HG03342 (cell line): ENCODE results near the gene PAXX.

Source experiments
- ATAC-seq: cut with Tn5 transposase; IDR thresholded peaks from one replicate; pipeline ENCODE4 v1.9.1; 2021; ENCODE audit warnings: mild to moderate bottlenecking, moderate library complexity; ENCODE audit not compliant: unreplicated experiment

The PAXX gene

GRCh38 chr9:136952876-136953770, 39.1 kb upstream of the PAXX start:
- ATAC-seq: no peak

- ATAC-seq: no peak
Measured at GRCh38 chr9:136953771-136954269, 38.4 kb upstream of the PAXX start.

GRCh38 chr9:136954270-136955083, 37.7 kb upstream of the PAXX start:
- ATAC-seq: no peak

- ATAC-seq: no peak
Measured at GRCh38 chr9:136955202-136955942, 36.9 kb upstream of the PAXX start.

GRCh38 chr9:136955943-136956335, 36.3 kb upstream of the PAXX start:
- ATAC-seq: no peak

- no peak for ATAC-seq
Measured at GRCh38 chr9:136956604-136957003, 35.6 kb upstream of the PAXX start.

- no peak for ATAC-seq
Measured at GRCh38 chr9:136957461-136957860, 34.8 kb upstream of the PAXX start.

- ATAC-seq: no peak
Measured at GRCh38 chr9:136957901-136958300, 34.3 kb upstream of the PAXX start.

GRCh38 chr9:136958473-136958872, 33.7 kb upstream of the PAXX start:
- no peak for ATAC-seq

- no peak for ATAC-seq
Measured at GRCh38 chr9:136958898-136959850, 33.0 kb upstream of the PAXX start.

- ATAC-seq: no peak
Measured at GRCh38 chr9:136960212-136960937, 31.8 kb upstream of the PAXX start.

GRCh38 chr9:136960938-136961275, 31.3 kb upstream of the PAXX start:
- no peak for ATAC-seq

GRCh38 chr9:136961279-136962065, 30.8 kb upstream of the PAXX start:
- no peak for ATAC-seq

GRCh38 chr9:136962163-136962562, 30.1 kb upstream of the PAXX start:
- ATAC-seq: no peak

GRCh38 chr9:136962701-136963248, 29.4 kb upstream of the PAXX start:
- ATAC-seq: no peak

- no peak for ATAC-seq
Measured at GRCh38 chr9:136963341-136963740, 28.9 kb upstream of the PAXX start.

- no peak for ATAC-seq
Measured at GRCh38 chr9:136963751-136964150, 28.5 kb upstream of the PAXX start.

GRCh38 chr9:136964171-136964689, 28.0 kb upstream of the PAXX start:
- ATAC-seq: no peak
